ENCODE measurements around the gene EPHA1. TPM values are rescaled to one million over a fixed set of nuclear protein-coding genes. Genes with fewer than 3 reads are reported as not detected.
A peak's percentile ranks its signal among the peaks of the same experiment; 100 is the strongest.

Gene EPHA1
- total RNA-seq, 1 donor from 2014 or later = not detected

DNA sequence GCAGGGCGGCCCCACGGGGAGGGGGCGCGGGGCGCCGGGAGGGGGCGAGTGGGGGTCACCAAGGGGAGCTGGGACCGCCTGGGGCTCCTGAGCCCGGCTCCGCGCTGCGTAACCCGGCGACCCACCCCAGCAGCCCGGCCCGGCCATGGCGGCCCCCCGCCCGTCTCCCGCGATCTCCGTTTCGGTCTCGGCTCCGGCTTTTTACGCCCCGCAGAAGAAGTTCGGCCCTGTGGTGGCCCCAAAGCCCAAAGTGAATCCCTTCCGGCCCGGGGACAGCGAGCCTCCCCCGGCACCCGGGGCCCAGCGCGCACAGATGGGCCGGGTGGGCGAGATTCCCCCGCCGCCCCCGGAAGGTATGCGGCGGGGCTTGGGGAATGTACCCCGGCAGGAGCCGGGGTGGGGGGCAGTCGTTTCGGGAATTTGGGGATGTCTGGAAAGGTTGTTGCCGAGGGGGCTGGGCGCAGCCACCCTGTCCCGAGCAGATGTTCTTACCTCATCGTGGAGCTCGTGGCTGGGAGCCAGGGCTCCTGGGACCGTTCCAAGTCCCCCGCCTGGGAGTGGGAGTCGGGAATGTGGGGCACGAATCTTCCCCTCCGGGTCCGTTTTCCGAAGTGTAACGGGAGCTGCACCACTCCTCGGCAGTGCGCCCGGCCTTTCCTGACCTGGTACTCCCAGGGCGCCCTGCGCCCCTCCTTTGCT, 27.1 kb downstream of the EPHA1 start:
- peaks cover 9% of the 10 kb centered on the region for H3K36me3 ChIP-seq
- peak overlapping the region; percentile 98 for H3K4me3 ChIP-seq
- DNase-seq = peak; percentile 83
- TF ChIP-seq CTCF (IDR thresholded peaks at IDR 0.05; ENCODE audit: borderline replicate concordance) = no peak
- H3K27ac ChIP-seq (replicated peaks) = peak overlapping the region; percentile 99
- H3K27me3 ChIP-seq (ENCODE audit: low read depth) = no peaks in the 10 kb centered on the region
- intact Hi-C loops (cut with micrococcal nuclease) = no loop called here
- no peaks in the 10 kb centered on the region for H3K9me3 ChIP-seq (replicated peaks)
- peaks cover 75% of the 10 kb centered on the region for H3K4me1 ChIP-seq

- intact Hi-C loops (cut with micrococcal nuclease) = no loop called here
- H3K4me1 ChIP-seq = peaks cover 68% of the 10 kb centered on the region
Measured at GRCh38 chr7:143380646-143381426, 27.8 kb downstream of the EPHA1 start, which contains the start of gene ZYX. ZYX (plus strand) TSS chr7:143381345; CDS start chr7:143381572, 227 bp downstream.

DNA sequence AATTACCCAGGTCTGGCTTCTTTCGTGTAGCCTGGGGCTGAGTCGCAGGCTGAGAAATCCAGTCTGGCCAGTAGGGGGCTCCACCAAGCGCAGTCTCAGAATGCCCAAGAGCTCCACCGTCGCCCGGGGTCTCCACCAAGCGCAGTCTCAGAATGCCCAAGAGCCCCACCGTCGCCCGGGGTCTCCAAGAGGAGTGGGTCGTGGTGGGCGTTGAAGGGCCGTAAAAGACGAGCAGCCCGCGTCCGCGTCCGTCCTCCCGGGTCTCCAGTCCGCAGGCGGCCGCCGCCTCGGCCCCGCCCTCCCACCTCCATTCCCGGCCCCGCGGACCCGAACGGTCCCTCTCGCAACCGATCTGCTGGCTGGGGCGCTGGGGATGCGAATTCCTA, 28.4 kb downstream of the EPHA1 start:
- intact Hi-C loops (cut with micrococcal nuclease) = no loop called here
- Histone ChIP-seq H3K27me3 (ENCODE audit: low read depth) (no peaks in the 10 kb centered on the region), H3K9me3 (replicated peaks) (no peaks in the 10 kb centered on the region), H3K4me1 (peaks cover 62% of the 10 kb centered on the region), H3K4me3 (peak overlapping the region; percentile 98), H3K36me3 (peaks cover 9% of the 10 kb centered on the region), H3K27ac (replicated peaks) (peak overlapping the region; percentile 99)
- peak; percentile 89 for DNase-seq
- peak; percentile 93 for TF ChIP-seq CTCF (IDR thresholded peaks at IDR 0.05; ENCODE audit: borderline replicate concordance)

More at GRCh38 chr7:143380646-143381426, 27.8 kb downstream of the EPHA1 start, which contains the start of gene ZYX:
- peak; percentile 98 for DNase-seq
- H3K9me3 ChIP-seq (replicated peaks) = no peaks in the 10 kb centered on the region
- peak within 1 kb of the TSS; percentile 99 for H3K27ac ChIP-seq (replicated peaks)
- no peaks in the 10 kb centered on the region for H3K27me3 ChIP-seq (ENCODE audit: low read depth)
- no peak for TF ChIP-seq CTCF (IDR thresholded peaks at IDR 0.05; ENCODE audit: borderline replicate concordance)
- peaks cover 9% of the 10 kb centered on the region for H3K36me3 ChIP-seq
- peak within 1 kb of the TSS; percentile 98 for H3K4me3 ChIP-seq

DNA sequence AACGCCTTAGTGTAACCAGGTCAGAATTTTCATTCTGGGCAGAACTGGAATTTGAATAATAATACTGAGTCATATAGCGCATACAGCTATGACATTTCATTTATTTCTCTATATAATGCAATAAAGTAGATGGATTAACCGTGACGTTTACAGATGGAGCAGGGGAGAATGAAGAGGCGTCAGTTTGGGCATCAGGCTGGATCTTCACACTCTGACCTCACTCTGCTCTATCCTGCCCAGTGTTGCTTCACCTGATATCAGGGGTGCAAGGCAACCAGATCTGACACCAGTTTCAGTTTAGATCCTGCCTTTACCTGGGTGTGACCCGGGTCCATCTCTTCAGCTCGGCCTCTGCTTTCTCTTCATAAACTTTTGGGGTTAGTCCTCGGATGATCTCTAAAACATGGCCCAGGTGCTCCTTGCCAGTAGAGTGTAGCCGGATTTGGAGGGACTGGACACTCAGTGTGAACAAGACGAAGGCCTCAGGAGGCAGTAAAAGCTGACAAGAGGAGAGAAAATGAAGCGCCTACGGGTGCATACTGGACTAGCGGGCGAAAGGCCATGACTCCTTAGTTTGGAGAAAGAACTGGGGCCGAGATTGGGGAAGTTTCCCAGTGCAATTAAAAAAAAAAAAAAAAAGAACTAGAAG, 28.9 kb downstream of the EPHA1 start:
- intact Hi-C loops (cut with micrococcal nuclease) = no loop called here
- H3K4me1 ChIP-seq = peaks cover 57% of the 10 kb centered on the region
- peaks cover 9% of the 10 kb centered on the region for H3K36me3 ChIP-seq
- no peak for TF ChIP-seq CTCF (IDR thresholded peaks at IDR 0.05; ENCODE audit: borderline replicate concordance)
- no peak for DNase-seq
- no peaks in the 10 kb centered on the region for H3K9me3 ChIP-seq (replicated peaks)
- peak overlapping the region; percentile 98 for H3K4me3 ChIP-seq
- no peaks in the 10 kb centered on the region for H3K27me3 ChIP-seq (ENCODE audit: low read depth)
- H3K27ac ChIP-seq (replicated peaks) = peak overlapping the region; percentile 99

DNA sequence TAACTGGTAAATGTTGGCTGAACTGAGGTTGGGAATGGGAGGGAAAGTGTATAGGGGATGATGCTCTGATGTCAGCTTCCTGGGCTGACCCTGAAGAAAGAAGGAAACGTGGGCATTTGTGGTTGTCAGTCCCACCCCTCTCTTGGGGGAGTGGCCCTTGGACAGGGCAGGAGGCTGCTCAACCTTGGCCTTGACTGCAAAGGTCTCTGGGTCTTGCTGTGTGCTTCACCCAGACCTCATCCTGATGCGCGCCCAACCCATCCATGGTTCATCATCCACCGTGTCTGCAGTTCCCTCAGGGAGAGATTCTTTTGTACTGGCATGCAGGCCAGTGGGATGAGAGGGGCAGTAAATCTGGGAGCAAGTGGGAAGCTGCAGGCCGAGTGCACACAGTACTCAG, 32.3 kb downstream of the EPHA1 start:
- no peak for TF ChIP-seq CTCF (IDR thresholded peaks at IDR 0.05; ENCODE audit: borderline replicate concordance)
- Histone ChIP-seq H3K27me3 (ENCODE audit: low read depth) (no peaks in the 10 kb centered on the region), H3K4me1 (peaks cover 23% of the 10 kb centered on the region), H3K27ac (replicated peaks) (no peak overlapping the region), H3K9me3 (replicated peaks) (no peaks in the 10 kb centered on the region), H3K36me3 (no peaks in the 10 kb centered on the region), H3K4me3 (no peak overlapping the region)
- intact Hi-C loops (cut with micrococcal nuclease) = no loop called here
- no peak for DNase-seq

Data from left ventricle myocardium inferior (tissue), 1 donor.